ENCODE results near the gene KRT78. TPM values are rescaled to one million over a fixed set of nuclear protein-coding genes. Genes with fewer than 3 reads are reported as not detected.
"Not testable (repeated sequence)": the region's sequence is repeated elsewhere in the genome, so short reads cannot be mapped to it uniquely, and the experiment has no call there.

The KRT78 gene
- total RNA-seq, 1 experiment from 2014 or later = not detected

GRCh38 chr12:52857500-52857899 lies 8.7 kb upstream of the KRT78 start:
- TF ChIP-seq, protein P1, sequence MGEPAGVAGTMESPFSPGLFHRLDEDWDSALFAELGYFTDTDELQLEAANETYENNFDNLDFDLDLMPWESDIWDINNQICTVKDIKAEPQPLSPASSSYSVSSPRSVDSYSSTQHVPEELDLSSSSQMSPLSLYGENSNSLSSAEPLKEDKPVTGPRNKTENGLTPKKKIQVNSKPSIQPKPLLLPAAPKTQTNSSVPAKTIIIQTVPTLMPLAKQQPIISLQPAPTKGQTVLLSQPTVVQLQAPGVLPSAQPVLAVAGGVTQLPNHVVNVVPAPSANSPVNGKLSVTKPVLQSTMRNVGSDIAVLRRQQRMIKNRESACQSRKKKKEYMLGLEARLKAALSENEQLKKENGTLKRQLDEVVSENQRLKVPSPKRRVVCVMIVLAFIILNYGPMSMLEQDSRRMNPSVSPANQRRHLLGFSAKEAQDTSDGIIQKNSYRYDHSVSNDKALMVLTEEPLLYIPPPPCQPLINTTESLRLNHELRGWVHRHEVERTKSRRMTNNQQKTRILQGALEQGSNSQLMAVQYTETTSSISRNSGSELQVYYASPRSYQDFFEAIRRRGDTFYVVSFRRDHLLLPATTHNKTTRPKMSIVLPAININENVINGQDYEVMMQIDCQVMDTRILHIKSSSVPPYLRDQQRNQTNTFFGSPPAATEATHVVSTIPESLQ (CRISPR knock-in tag; IDR thresholded peaks at IDR 0.05) = no peak
- Mint-ChIP-seq H3K36me3 (no peaks in the 10 kb centered on the region), H3K27me3 (ENCODE audit: low read depth) (no peaks in the 10 kb centered on the region; the same call in 1 of the 2 replicates), H3K4me1 (no peaks in the 10 kb centered on the region), H3K27ac (no peak overlapping the region), H3K9me3 (no peaks in the 10 kb centered on the region), H3K4me3 (no peak overlapping the region)
- ATAC-seq = no peak
- POLR2A ChIA-PET = no interaction called here
- DNase-seq (ENCODE audit: low spot score) = no peak
- CTCF ChIA-PET = interaction anchor here (1.2 kb wide), 1 partner anchor 13 kb away, joined by 6 read pairs; no protein-coding TSS in a partner anchor

GRCh38 chr12:52856787-52857186 lies 8.0 kb upstream of the KRT78 start:
- Mint-ChIP-seq H3K9me3 (no peaks in the 10 kb centered on the region), H3K4me3 (no peak overlapping the region), H3K27ac (no peak overlapping the region), H3K36me3 (no peaks in the 10 kb centered on the region), H3K27me3 (ENCODE audit: low read depth) (no peaks in the 10 kb centered on the region; the same call in 1 of the 2 replicates), H3K4me1 (no peaks in the 10 kb centered on the region)
- no peak for ATAC-seq
- TF ChIP-seq CREM (CRISPR knock-in tag; IDR thresholded peaks at IDR 0.05) = no peak
- TF ChIP-seq JUN (CRISPR knock-in tag; IDR thresholded peaks at IDR 0.05) = no peak
- TF ChIP-seq ZNF416 (CRISPR knock-in tag; IDR thresholded peaks at IDR 0.05) = no peak
- TF ChIP-seq, protein P2, sequence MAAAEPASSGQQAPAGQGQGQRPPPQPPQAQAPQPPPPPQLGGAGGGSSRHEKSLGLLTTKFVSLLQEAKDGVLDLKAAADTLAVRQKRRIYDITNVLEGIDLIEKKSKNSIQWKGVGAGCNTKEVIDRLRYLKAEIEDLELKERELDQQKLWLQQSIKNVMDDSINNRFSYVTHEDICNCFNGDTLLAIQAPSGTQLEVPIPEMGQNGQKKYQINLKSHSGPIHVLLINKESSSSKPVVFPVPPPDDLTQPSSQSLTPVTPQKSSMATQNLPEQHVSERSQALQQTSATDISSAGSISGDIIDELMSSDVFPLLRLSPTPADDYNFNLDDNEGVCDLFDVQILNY (CRISPR knock-in tag; IDR thresholded peaks at IDR 0.05) = no peak
- CTCF ChIA-PET = interaction anchor here (0.6 to 1.2 kb wide), 2 partner anchors 9 to 14 kb away, joined by 3 to 6 read pairs; no protein-coding TSS in a partner anchor
- POLR2A ChIA-PET = no interaction called here
- DNase-seq (ENCODE audit: low spot score) = no peak

- ATAC-seq, CTCF ChIA-PET: not testable (repeated sequence)
Observed at GRCh38 chr12:52856077-52856476, 7.3 kb upstream of the KRT78 start.

DNA sequence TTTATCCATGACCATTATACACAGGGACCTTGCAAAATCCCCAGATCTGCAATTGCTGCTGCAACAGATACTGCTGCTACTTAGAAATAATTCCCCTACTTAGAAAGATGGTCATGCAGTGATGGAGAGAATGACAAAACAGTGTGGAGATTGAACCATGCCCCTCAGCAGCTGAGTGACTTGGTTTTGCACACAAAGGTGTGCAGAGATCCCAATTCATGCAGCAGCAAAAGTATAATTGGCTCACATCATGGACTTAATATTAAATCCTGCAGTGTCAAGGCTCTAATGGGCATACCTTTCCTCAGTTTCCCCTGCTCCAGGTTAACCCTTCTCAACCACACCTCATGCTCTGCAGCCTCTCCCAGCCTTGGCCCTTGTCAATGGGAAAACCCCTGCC lies 3.0 kb upstream of the KRT78 start:
- Mint-ChIP-seq H3K27ac (no peak overlapping the region), H3K4me1 (no peaks in the 10 kb centered on the region), H3K36me3 (no peaks in the 10 kb centered on the region), H3K4me3 (no peak overlapping the region), H3K9me3 (no peaks in the 10 kb centered on the region), H3K27me3 (ENCODE audit: low read depth) (no peaks in the 10 kb centered on the region; the same call in 1 of the 2 replicates)
- CTCF ChIA-PET = interaction anchor here (1.0 kb wide), 1 partner anchor 28 kb away, joined by 5 read pairs; no protein-coding TSS in a partner anchor
- TF ChIP-seq, protein P3, sequence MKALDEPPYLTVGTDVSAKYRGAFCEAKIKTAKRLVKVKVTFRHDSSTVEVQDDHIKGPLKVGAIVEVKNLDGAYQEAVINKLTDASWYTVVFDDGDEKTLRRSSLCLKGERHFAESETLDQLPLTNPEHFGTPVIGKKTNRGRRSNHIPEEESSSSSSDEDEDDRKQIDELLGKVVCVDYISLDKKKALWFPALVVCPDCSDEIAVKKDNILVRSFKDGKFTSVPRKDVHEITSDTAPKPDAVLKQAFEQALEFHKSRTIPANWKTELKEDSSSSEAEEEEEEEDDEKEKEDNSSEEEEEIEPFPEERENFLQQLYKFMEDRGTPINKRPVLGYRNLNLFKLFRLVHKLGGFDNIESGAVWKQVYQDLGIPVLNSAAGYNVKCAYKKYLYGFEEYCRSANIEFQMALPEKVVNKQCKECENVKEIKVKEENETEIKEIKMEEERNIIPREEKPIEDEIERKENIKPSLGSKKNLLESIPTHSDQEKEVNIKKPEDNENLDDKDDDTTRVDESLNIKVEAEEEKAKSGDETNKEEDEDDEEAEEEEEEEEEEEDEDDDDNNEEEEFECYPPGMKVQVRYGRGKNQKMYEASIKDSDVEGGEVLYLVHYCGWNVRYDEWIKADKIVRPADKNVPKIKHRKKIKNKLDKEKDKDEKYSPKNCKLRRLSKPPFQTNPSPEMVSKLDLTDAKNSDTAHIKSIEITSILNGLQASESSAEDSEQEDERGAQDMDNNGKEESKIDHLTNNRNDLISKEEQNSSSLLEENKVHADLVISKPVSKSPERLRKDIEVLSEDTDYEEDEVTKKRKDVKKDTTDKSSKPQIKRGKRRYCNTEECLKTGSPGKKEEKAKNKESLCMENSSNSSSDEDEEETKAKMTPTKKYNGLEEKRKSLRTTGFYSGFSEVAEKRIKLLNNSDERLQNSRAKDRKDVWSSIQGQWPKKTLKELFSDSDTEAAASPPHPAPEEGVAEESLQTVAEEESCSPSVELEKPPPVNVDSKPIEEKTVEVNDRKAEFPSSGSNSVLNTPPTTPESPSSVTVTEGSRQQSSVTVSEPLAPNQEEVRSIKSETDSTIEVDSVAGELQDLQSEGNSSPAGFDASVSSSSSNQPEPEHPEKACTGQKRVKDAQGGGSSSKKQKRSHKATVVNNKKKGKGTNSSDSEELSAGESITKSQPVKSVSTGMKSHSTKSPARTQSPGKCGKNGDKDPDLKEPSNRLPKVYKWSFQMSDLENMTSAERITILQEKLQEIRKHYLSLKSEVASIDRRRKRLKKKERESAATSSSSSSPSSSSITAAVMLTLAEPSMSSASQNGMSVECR (CRISPR knock-in tag; IDR thresholded peaks at IDR 0.05; ENCODE audit: borderline replicate concordance) = no peak
- TF ChIP-seq NFE2L1 (CRISPR knock-in tag; IDR thresholded peaks at IDR 0.05) = no peak
- TF ChIP-seq TEAD4 (CRISPR knock-in tag; IDR thresholded peaks at IDR 0.05) = no peak
- TF ChIP-seq SOX15 (CRISPR knock-in tag; IDR thresholded peaks at IDR 0.05) = no peak
- no peak for TF ChIP-seq TCF7 (CRISPR knock-in tag; IDR thresholded peaks at IDR 0.05; ENCODE audit: low read depth)
- no peak for TF ChIP-seq ZNF317 (CRISPR knock-in tag; IDR thresholded peaks at IDR 0.05; ENCODE audit: borderline replicate concordance, low read depth)
- TF ChIP-seq ZNF138 (CRISPR knock-in tag; conservative IDR thresholded peaks at IDR 0.05) = no peak
- TF ChIP-seq IRF1 (CRISPR knock-in tag; IDR thresholded peaks at IDR 0.05) = no peak
- DNase-seq (ENCODE audit: low spot score) (no peak), ATAC-seq (no peak)
- POLR2A ChIA-PET = no interaction called here

More at GRCh38 chr12:52856077-52856476, 7.3 kb upstream of the KRT78 start:
- H3K27ac Mint-ChIP-seq; POLR2A ChIA-PET; H3K27me3 Mint-ChIP-seq (ENCODE audit: low read depth); H3K36me3 Mint-ChIP-seq; H3K9me3 Mint-ChIP-seq; H3K4me3 Mint-ChIP-seq; H3K4me1 Mint-ChIP-seq; DNase-seq (ENCODE audit: low spot score): not testable (repeated sequence)

Measured in WTC11 (cell line).